Measurements from ENCODE around the gene GPC5. TPM values are rescaled to one million over a fixed set of nuclear protein-coding genes. Genes with fewer than 3 reads are reported as not detected.

The GPC5 gene
- total RNA-seq, 1 experiment from 2014 or later = not detected

GRCh38 chr13:91513790-91514189, 115.4 kb downstream of the GPC5 start:
- no peaks in the 10 kb centered on the region for H3K36me3 Mint-ChIP-seq (ENCODE audit: insufficient read depth, unreplicated experiment)
- no peaks in the 10 kb centered on the region for H3K4me1 Mint-ChIP-seq (ENCODE audit: low read depth, unreplicated experiment)
- H3K27ac Mint-ChIP-seq (ENCODE audit: unreplicated experiment) = no peak overlapping the region
- H3K9me3 Mint-ChIP-seq (ENCODE audit: low read depth, unreplicated experiment) = no peaks in the 10 kb centered on the region
- CTCF ChIA-PET = no interaction called here
- DNase-seq = no peak
- H3K4me3 Mint-ChIP-seq (ENCODE audit: low read depth, unreplicated experiment) = no peak overlapping the region
- BruUV-seq (replicated peaks) = no TSS peak
- no peak for TF ChIP-seq CTCF (IDR thresholded peaks at IDR 0.05; ENCODE audit: unreplicated experiment)
- no peaks in the 10 kb centered on the region for H3K27me3 Mint-ChIP-seq (ENCODE audit: unreplicated experiment)
- intact Hi-C loops (cut with micrococcal nuclease; ENCODE audit: unreplicated experiment) = no loop called here

- no peak for TF ChIP-seq CTCF (IDR thresholded peaks at IDR 0.05; ENCODE audit: unreplicated experiment)
- CTCF ChIA-PET = no interaction called here
- no peaks in the 10 kb centered on the region for H3K36me3 Mint-ChIP-seq (ENCODE audit: insufficient read depth, unreplicated experiment)
- no peaks in the 10 kb centered on the region for H3K4me1 Mint-ChIP-seq (ENCODE audit: low read depth, unreplicated experiment)
- no peak overlapping the region for H3K4me3 Mint-ChIP-seq (ENCODE audit: low read depth, unreplicated experiment)
- intact Hi-C loops (cut with micrococcal nuclease; ENCODE audit: unreplicated experiment) = no loop called here
- H3K9me3 Mint-ChIP-seq (ENCODE audit: low read depth, unreplicated experiment) = no peaks in the 10 kb centered on the region
- no peaks in the 10 kb centered on the region for H3K27me3 Mint-ChIP-seq (ENCODE audit: unreplicated experiment)
- DNase-seq = no peak
- H3K27ac Mint-ChIP-seq (ENCODE audit: unreplicated experiment) = no peak overlapping the region
- BruUV-seq (replicated peaks) = no TSS peak
Observed at GRCh38 chr13:91516799-91517198, 118.4 kb downstream of the GPC5 start.

GRCh38 chr13:91520952-91521351, 122.5 kb downstream of the GPC5 start:
- BruUV-seq (replicated peaks) = no TSS peak
- Mint-ChIP-seq H3K27me3 (ENCODE audit: unreplicated experiment) (no peaks in the 10 kb centered on the region), H3K36me3 (ENCODE audit: insufficient read depth, unreplicated experiment) (peaks cover 4% of the 10 kb centered on the region), H3K4me1 (ENCODE audit: low read depth, unreplicated experiment) (no peaks in the 10 kb centered on the region), H3K27ac (ENCODE audit: unreplicated experiment) (no peak overlapping the region), H3K9me3 (ENCODE audit: low read depth, unreplicated experiment) (no peaks in the 10 kb centered on the region), H3K4me3 (ENCODE audit: low read depth, unreplicated experiment) (no peak overlapping the region)
- TF ChIP-seq CTCF (IDR thresholded peaks at IDR 0.05; ENCODE audit: unreplicated experiment) = no peak
- intact Hi-C loops (cut with micrococcal nuclease; ENCODE audit: unreplicated experiment) = no loop called here
- CTCF ChIA-PET = no interaction called here
- no peak for DNase-seq

GRCh38 chr13:91523116-91523515, 124.7 kb downstream of the GPC5 start:
- CTCF ChIA-PET = no interaction called here
- Mint-ChIP-seq H3K36me3 (ENCODE audit: insufficient read depth, unreplicated experiment) (peaks cover 5% of the 10 kb centered on the region), H3K4me3 (ENCODE audit: low read depth, unreplicated experiment) (no peak overlapping the region), H3K27ac (ENCODE audit: unreplicated experiment) (no peak overlapping the region), H3K27me3 (ENCODE audit: unreplicated experiment) (no peaks in the 10 kb centered on the region), H3K9me3 (ENCODE audit: low read depth, unreplicated experiment) (no peaks in the 10 kb centered on the region), H3K4me1 (ENCODE audit: low read depth, unreplicated experiment) (no peaks in the 10 kb centered on the region)
- BruUV-seq (replicated peaks) = no TSS peak
- no peak for DNase-seq
- intact Hi-C loops (cut with micrococcal nuclease; ENCODE audit: unreplicated experiment) = no loop called here
- no peak for TF ChIP-seq CTCF (IDR thresholded peaks at IDR 0.05; ENCODE audit: unreplicated experiment)
